ENCODE measurements around the gene PRG3. TPM values are rescaled to one million over a fixed set of nuclear protein-coding genes. Genes with fewer than 3 reads are reported as not detected.

Gene PRG3
- total and polyA plus RNA-seq, 9 of the 15 experiments (the other 6 are each of a cell fraction or from before 2014, with no cell fraction given): 0.18 to 0.55 (median 0.38) TPM; not detected in 6

- TF ChIP-seq, protein P1, sequence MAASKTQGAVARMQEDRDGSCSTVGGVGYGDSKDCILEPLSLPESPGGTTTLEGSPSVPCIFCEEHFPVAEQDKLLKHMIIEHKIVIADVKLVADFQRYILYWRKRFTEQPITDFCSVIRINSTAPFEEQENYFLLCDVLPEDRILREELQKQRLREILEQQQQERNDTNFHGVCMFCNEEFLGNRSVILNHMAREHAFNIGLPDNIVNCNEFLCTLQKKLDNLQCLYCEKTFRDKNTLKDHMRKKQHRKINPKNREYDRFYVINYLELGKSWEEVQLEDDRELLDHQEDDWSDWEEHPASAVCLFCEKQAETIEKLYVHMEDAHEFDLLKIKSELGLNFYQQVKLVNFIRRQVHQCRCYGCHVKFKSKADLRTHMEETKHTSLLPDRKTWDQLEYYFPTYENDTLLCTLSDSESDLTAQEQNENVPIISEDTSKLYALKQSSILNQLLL (CRISPR knock-in tag; IDR thresholded peaks at IDR 0.05; ENCODE audit: borderline replicate concordance): no peak
- no peak for TF ChIP-seq RAD21 (CRISPR knock-in tag; conservative IDR thresholded peaks at IDR 0.05 in 1 of 2, IDR thresholded peaks at IDR 0.05 in 1 of 2)
- no peak for TF ChIP-seq ZNF431 (CRISPR knock-in tag; IDR thresholded peaks at IDR 0.05)
Measured at GRCh38 chr11:57357856-57358255, 23.1 kb downstream of the PRG3 start (continued).

- no peaks in the 10 kb centered on the region for H3K79me2 ChIP-seq (ENCODE audit: control insufficient read depth, insufficient read depth, low read length)
- no peaks in the 10 kb centered on the region for H3K9me3 ChIP-seq (replicated peaks; ENCODE audit: control insufficient read depth, insufficient read depth, low read depth, low read length)
- no peak for ATAC-seq
- intact Hi-C loops (cut with micrococcal nuclease) (no loop called here), in situ Hi-C loops (cut with MboI) (no loop called here)
- H3K4me3 ChIP-seq: no peak overlapping the region
- no peaks in the 10 kb centered on the region for H3K36me3 ChIP-seq (ENCODE audit: control insufficient read depth, insufficient read depth, low read length)
- H3K9ac ChIP-seq (ENCODE audit: insufficient read depth in 1 of 2, low read depth in 2 of 2, low read length in 2 of 2): no peak overlapping the region
- H3K27ac ChIP-seq (ENCODE audit: extremely low read depth, low read depth, low read length): no peak overlapping the region
- H3K4me2 ChIP-seq (ENCODE audit: insufficient read depth, low read length): no peak overlapping the region
- ChIA-PET POLR2A (interaction anchor here (0.6 to 1.6 kb wide), 4 partner anchors 11 to 38 kb away, joined by 3 to 5 read pairs (median 4); no protein-coding TSS in a partner anchor), CTCF (ENCODE audit: low intra/inter-chr PET ratio) (interaction anchor here (0.7 kb wide), 1 partner anchor 118 kb away, joined by 3 read pairs; no protein-coding TSS in a partner anchor)
- WGBS (ENCODE audit: insufficient coverage, low coverage, missing lambda C conversion rate): 80% methylated on average over 3 of the region's 3 CpGs
- BruUV-seq (replicated peaks): no TSS peak
- no peaks in the 10 kb centered on the region for H3K9me1 ChIP-seq (ENCODE audit: control insufficient read depth, insufficient read depth, low read length)
- no peak for FAIRE-seq
- no peak overlapping the region for H2AFZ ChIP-seq (ENCODE audit: low read depth, low read length)
- no peaks in the 10 kb centered on the region for H3K27me3 ChIP-seq (ENCODE audit: control insufficient read depth in 2 of 2, insufficient read depth in 2 of 2, low read length in 2 of 2)
- no peak for DNase-seq (ENCODE audit: extremely low read depth in 1 of 4, low spot score in 3 of 4)
- peaks cover 23 to 37% of the 10 kb centered on the region in 2 experiments for H3K4me1 ChIP-seq (replicated peaks in 1 of 2; ENCODE audit: control insufficient read depth in 2 of 2, insufficient read depth in 2 of 2, low read length in 2 of 2)
- no peaks in the 10 kb centered on the region for H4K20me1 ChIP-seq (replicated peaks; ENCODE audit: control insufficient read depth, insufficient read depth, low read length)
- TF ChIP-seq NR2C2 (CRISPR knock-in tag; IDR thresholded peaks at IDR 0.05) (no peak), NR2C2 (tag; IDR thresholded peaks at IDR 0.05) (no peak), RCOR1 (IDR thresholded peaks at IDR 0.05; ENCODE audit: borderline replicate concordance in 1 of 2, low read depth in 2 of 2, low read length in 2 of 2) (peak in 1 of 2 experiments; percentile 66; a peak in 2 of 4 replicates), PTBP1 (IDR thresholded peaks at IDR 0.05; ENCODE audit: low read depth, low read length) (0 out of 2 replicates have a peak, but pooled peaks have one; percentile 33), FOXP4 (CRISPR knock-in tag; IDR thresholded peaks at IDR 0.05; ENCODE audit: borderline replicate concordance) (no peak), ILF3 (IDR thresholded peaks at IDR 0.05; ENCODE audit: borderline replicate concordance) (no peak), ELF2 (CRISPR knock-in tag; IDR thresholded peaks at IDR 0.05) (no peak), ZNF184 (CRISPR knock-in tag; IDR thresholded peaks at IDR 0.05) (no peak), SMARCA5 (IDR thresholded peaks at IDR 0.05) (peak; percentile 27; the same call in 1 of the 2 replicates), ZNF778 (CRISPR knock-in tag; IDR thresholded peaks at IDR 0.05) (no peak), TCF7L2 (IDR thresholded peaks at IDR 0.05; ENCODE audit: low read depth, low read length) (no peak), BRD9 (IDR thresholded peaks at IDR 0.05; ENCODE audit: low read depth, partially characterized antibody) (no peak), TAF7 (tag; IDR thresholded peaks at IDR 0.05) (no peak), CHD4 (IDR thresholded peaks at IDR 0.05; ENCODE audit: insufficient read depth, insufficient replicate concordance, low read depth, low read length, poor library complexity, severe bottlenecking) (no peak)
Measured at GRCh38 chr11:57357310-57357709, 23.6 kb downstream of the PRG3 start.

All from K562 (cell line).